Stimulated activated effector memory CD8-positive, alpha-beta T cell treated with anti-CD3 and anti-CD28 coated beads, Interleukin-12 subunit alpha, Interleukin-12 subunit beta, amount 100 ng/mL, for 72 hours (primary cell): ENCODE results near the gene C1orf167.

ENCODE experiments used
- ATAC-seq: fragments of 150-1000 bp; cut with Tn5 transposase; 2 replicates; pipeline ENCODE4 v1.10.0; 2021
- DNase-seq, 2 donors: peaks; one replicate each; pipeline ENCODE4 v3.0.0; 2021 to 2022; ENCODE audit warnings: low spot score in 2 of 2
- H3K27ac Mint-ChIP-seq: one replicate; pipeline ENCODE4 v1.8.0; 2022; ENCODE audit warnings: mild to moderate bottlenecking, mixed read lengths
- H3K36me3 Mint-ChIP-seq: one replicate; pipeline ENCODE4 v1.8.0; 2022; ENCODE audit warnings: mild to moderate bottlenecking, mixed read lengths
- H3K4me1 Mint-ChIP-seq: one replicate; pipeline ENCODE4 v1.8.0; 2022; ENCODE audit warnings: mixed read lengths
- H3K4me3 Mint-ChIP-seq: one replicate; pipeline ENCODE4 v1.8.0; 2022; ENCODE audit warnings: mild to moderate bottlenecking, mixed read lengths
- H3K9me3 Mint-ChIP-seq: one replicate; pipeline ENCODE4 v1.8.0; 2022; ENCODE audit warnings: mixed read lengths

The C1orf167 gene

GRCh38 chr1:11746092-11746491 is 15.9 kb upstream of the C1orf167 start:
- no peaks in the 10 kb centered on the region for H3K36me3 Mint-ChIP-seq
- no peaks in the 10 kb centered on the region for H3K9me3 Mint-ChIP-seq
- peak overlapping the region; percentile 19 for H3K27ac Mint-ChIP-seq
- DNase-seq = no peak
- H3K4me1 Mint-ChIP-seq = peaks cover 47% of the 10 kb centered on the region
- no peak overlapping the region for H3K4me3 Mint-ChIP-seq
- no peak for ATAC-seq

GRCh38 chr1:11746795-11747487 is 15.1 kb upstream of the C1orf167 start:
- Mint-ChIP-seq H3K27ac (no peak overlapping the region), H3K9me3 (no peaks in the 10 kb centered on the region), H3K4me3 (no peak overlapping the region), H3K36me3 (no peaks in the 10 kb centered on the region), H3K4me1 (peaks cover 40% of the 10 kb centered on the region)
- ATAC-seq (no peak), DNase-seq (no peak)

GRCh38 chr1:11748294-11749202 is 13.4 kb upstream of the C1orf167 start:
- Mint-ChIP-seq H3K27ac (peak overlapping the region; percentile 97), H3K9me3 (no peaks in the 10 kb centered on the region), H3K4me3 (peak overlapping the region; percentile 31), H3K4me1 (peaks cover 39% of the 10 kb centered on the region), H3K36me3 (no peaks in the 10 kb centered on the region)
- peak; percentile 50 for ATAC-seq
- DNase-seq = no peak

GRCh38 chr1:11749203-11749689 is 12.7 kb upstream of the C1orf167 start:
- no peaks in the 10 kb centered on the region for H3K9me3 Mint-ChIP-seq
- DNase-seq = peak in 1 of 2 donors; percentile 21
- no peaks in the 10 kb centered on the region for H3K36me3 Mint-ChIP-seq
- peak; percentile 87 for ATAC-seq
- H3K27ac Mint-ChIP-seq = peak overlapping the region; percentile 97
- peak overlapping the region; percentile 31 for H3K4me3 Mint-ChIP-seq
- peaks cover 40% of the 10 kb centered on the region for H3K4me1 Mint-ChIP-seq

GRCh38 chr1:11749996-11750395 is 12.0 kb upstream of the C1orf167 start:
- DNase-seq (no peak), ATAC-seq (no peak)
- Mint-ChIP-seq H3K27ac (no peak overlapping the region), H3K4me1 (peaks cover 40% of the 10 kb centered on the region), H3K36me3 (no peaks in the 10 kb centered on the region), H3K9me3 (no peaks in the 10 kb centered on the region), H3K4me3 (no peak overlapping the region)

GRCh38 chr1:11751087-11751486 is 10.9 kb upstream of the C1orf167 start:
- DNase-seq (no peak), ATAC-seq (no peak)
- Mint-ChIP-seq H3K9me3 (no peaks in the 10 kb centered on the region), H3K36me3 (no peaks in the 10 kb centered on the region), H3K27ac (no peak overlapping the region), H3K4me1 (peaks cover 34% of the 10 kb centered on the region), H3K4me3 (no peak overlapping the region)

- peak overlapping the region; percentile 32 for H3K27ac Mint-ChIP-seq
- no peak for ATAC-seq
- no peak overlapping the region for H3K4me3 Mint-ChIP-seq
Observed at GRCh38 chr1:11752359-11753088, 9.5 kb upstream of the C1orf167 start.

GRCh38 chr1:11753555-11754208 is 8.3 kb upstream of the C1orf167 start:
- no peaks in the 10 kb centered on the region for H3K9me3 Mint-ChIP-seq
- peaks cover 21% of the 10 kb centered on the region for H3K4me1 Mint-ChIP-seq
- ATAC-seq (no peak), DNase-seq (no peak)
- no peak overlapping the region for H3K27ac Mint-ChIP-seq
- no peak overlapping the region for H3K4me3 Mint-ChIP-seq
- no peaks in the 10 kb centered on the region for H3K36me3 Mint-ChIP-seq

More at GRCh38 chr1:11752359-11753088, 9.5 kb upstream of the C1orf167 start:
- H3K4me1 Mint-ChIP-seq = peaks cover 24% of the 10 kb centered on the region
- H3K9me3 Mint-ChIP-seq = no peaks in the 10 kb centered on the region
- H3K36me3 Mint-ChIP-seq = no peaks in the 10 kb centered on the region
- no peak for DNase-seq

- peaks cover 16% of the 10 kb centered on the region for H3K4me1 Mint-ChIP-seq
- no peak for DNase-seq
- no peaks in the 10 kb centered on the region for H3K9me3 Mint-ChIP-seq
- no peak for ATAC-seq
- H3K27ac Mint-ChIP-seq = no peak overlapping the region
- H3K4me3 Mint-ChIP-seq = no peak overlapping the region
- H3K36me3 Mint-ChIP-seq = no peaks in the 10 kb centered on the region
Observed at GRCh38 chr1:11757047-11757446, 4.9 kb upstream of the C1orf167 start.

GRCh38 chr1:11759791-11760190 is 2.2 kb upstream of the C1orf167 start:
- H3K4me1 Mint-ChIP-seq = peaks cover 4% of the 10 kb centered on the region
- DNase-seq (no peak), ATAC-seq (no peak)
- H3K4me3 Mint-ChIP-seq = no peak overlapping the region
- no peak overlapping the region for H3K27ac Mint-ChIP-seq
- no peaks in the 10 kb centered on the region for H3K36me3 Mint-ChIP-seq
- H3K9me3 Mint-ChIP-seq = no peaks in the 10 kb centered on the region

- Mint-ChIP-seq H3K27ac (no peak overlapping the region), H3K4me3 (no peak overlapping the region), H3K4me1 (peaks cover 4% of the 10 kb centered on the region), H3K9me3 (no peaks in the 10 kb centered on the region), H3K36me3 (no peaks in the 10 kb centered on the region)
- no peak for DNase-seq
- ATAC-seq = no peak
Observed at GRCh38 chr1:11761285-11761684, 708 bp upstream of the C1orf167 start.

GRCh38 chr1:11764115-11764514 is 2.1 kb downstream of the C1orf167 start:
- H3K4me3 Mint-ChIP-seq = no peak overlapping the region
- DNase-seq = no peak
- no peak overlapping the region for H3K27ac Mint-ChIP-seq
- H3K9me3 Mint-ChIP-seq = no peaks in the 10 kb centered on the region
- ATAC-seq = no peak
- H3K36me3 Mint-ChIP-seq = no peaks in the 10 kb centered on the region
- H3K4me1 Mint-ChIP-seq = peaks cover 4% of the 10 kb centered on the region

- no peaks in the 10 kb centered on the region for H3K36me3 Mint-ChIP-seq
- peaks cover 4% of the 10 kb centered on the region for H3K4me1 Mint-ChIP-seq
- H3K9me3 Mint-ChIP-seq = no peaks in the 10 kb centered on the region
- H3K4me3 Mint-ChIP-seq = no peak overlapping the region
- ATAC-seq (no peak), DNase-seq (no peak)
- no peak overlapping the region for H3K27ac Mint-ChIP-seq
Observed at GRCh38 chr1:11764519-11764918, 2.5 kb downstream of the C1orf167 start.

- Mint-ChIP-seq H3K9me3 (no peaks in the 10 kb centered on the region), H3K4me1 (no peaks in the 10 kb centered on the region), H3K27ac (no peak overlapping the region), H3K36me3 (no peaks in the 10 kb centered on the region), H3K4me3 (no peak overlapping the region)
- DNase-seq (no peak), ATAC-seq (peak; percentile 19)
Observed at GRCh38 chr1:11765661-11766428, 3.9 kb downstream of the C1orf167 start.
